ENCODE results near the gene SLC46A1.

DNA sequence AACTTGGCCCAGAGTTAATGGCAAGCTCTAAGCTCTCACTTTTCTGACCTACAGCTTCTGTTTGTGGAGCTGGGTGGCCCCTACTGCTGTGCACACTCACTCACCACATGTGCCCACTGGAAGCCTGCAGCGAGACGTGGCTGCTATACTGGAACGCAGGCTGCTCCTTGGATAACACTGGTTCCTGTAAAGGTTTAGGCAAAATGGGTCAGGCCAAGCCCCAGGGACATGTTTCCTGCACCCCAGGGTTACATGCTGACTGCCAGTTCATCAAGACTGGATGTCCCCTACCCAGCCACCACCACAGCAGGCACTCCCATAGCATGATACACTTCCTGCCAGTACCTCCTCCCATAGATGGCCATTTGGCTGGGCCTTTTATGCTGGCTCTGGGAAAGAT is 57.0 kb downstream of the SLC46A1 start:
- TF ChIP-seq EP300 (conservative IDR thresholded peaks at IDR 0.05; ENCODE audit: poor library complexity, severe bottlenecking) (no peak), EZH2 (IDR thresholded peaks at IDR 0.05; ENCODE audit: borderline replicate concordance, insufficient read depth, low read length, poor library complexity, severe bottlenecking) (no peak), POLR2AphosphoS5 (IDR thresholded peaks at IDR 0.05) (no peak), TAF1 (IDR thresholded peaks at IDR 0.05; ENCODE audit: low read depth) (no peak), RAD21 (conservative IDR thresholded peaks at IDR 0.05) (no peak)
- TF ChIP-seq, protein P1, sequence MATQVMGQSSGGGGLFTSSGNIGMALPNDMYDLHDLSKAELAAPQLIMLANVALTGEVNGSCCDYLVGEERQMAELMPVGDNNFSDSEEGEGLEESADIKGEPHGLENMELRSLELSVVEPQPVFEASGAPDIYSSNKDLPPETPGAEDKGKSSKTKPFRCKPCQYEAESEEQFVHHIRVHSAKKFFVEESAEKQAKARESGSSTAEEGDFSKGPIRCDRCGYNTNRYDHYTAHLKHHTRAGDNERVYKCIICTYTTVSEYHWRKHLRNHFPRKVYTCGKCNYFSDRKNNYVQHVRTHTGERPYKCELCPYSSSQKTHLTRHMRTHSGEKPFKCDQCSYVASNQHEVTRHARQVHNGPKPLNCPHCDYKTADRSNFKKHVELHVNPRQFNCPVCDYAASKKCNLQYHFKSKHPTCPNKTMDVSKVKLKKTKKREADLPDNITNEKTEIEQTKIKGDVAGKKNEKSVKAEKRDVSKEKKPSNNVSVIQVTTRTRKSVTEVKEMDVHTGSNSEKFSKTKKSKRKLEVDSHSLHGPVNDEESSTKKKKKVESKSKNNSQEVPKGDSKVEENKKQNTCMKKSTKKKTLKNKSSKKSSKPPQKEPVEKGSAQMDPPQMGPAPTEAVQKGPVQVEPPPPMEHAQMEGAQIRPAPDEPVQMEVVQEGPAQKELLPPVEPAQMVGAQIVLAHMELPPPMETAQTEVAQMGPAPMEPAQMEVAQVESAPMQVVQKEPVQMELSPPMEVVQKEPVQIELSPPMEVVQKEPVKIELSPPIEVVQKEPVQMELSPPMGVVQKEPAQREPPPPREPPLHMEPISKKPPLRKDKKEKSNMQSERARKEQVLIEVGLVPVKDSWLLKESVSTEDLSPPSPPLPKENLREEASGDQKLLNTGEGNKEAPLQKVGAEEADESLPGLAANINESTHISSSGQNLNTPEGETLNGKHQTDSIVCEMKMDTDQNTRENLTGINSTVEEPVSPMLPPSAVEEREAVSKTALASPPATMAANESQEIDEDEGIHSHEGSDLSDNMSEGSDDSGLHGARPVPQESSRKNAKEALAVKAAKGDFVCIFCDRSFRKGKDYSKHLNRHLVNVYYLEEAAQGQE (IDR thresholded peaks at IDR 0.05; ENCODE audit: borderline replicate concordance): no peak
- TF ChIP-seq, protein P2, sequence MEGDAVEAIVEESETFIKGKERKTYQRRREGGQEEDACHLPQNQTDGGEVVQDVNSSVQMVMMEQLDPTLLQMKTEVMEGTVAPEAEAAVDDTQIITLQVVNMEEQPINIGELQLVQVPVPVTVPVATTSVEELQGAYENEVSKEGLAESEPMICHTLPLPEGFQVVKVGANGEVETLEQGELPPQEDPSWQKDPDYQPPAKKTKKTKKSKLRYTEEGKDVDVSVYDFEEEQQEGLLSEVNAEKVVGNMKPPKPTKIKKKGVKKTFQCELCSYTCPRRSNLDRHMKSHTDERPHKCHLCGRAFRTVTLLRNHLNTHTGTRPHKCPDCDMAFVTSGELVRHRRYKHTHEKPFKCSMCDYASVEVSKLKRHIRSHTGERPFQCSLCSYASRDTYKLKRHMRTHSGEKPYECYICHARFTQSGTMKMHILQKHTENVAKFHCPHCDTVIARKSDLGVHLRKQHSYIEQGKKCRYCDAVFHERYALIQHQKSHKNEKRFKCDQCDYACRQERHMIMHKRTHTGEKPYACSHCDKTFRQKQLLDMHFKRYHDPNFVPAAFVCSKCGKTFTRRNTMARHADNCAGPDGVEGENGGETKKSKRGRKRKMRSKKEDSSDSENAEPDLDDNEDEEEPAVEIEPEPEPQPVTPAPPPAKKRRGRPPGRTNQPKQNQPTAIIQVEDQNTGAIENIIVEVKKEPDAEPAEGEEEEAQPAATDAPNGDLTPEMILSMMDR (IDR thresholded peaks at IDR 0.05; ENCODE audit: poor library complexity, severe bottlenecking): no peak
